HFF-Myc (cell line): ENCODE data around the gene DOCK4.

Experiments used
- DNase-seq: peaks from one replicate; pipeline ENCODE4 v3.0.0-alpha.2; 2011; ENCODE audit warnings: low read depth; ENCODE audit errors: extremely low read depth
- H3K4me3 ChIP-seq: replicated peaks from 2 replicates; pipeline ENCODE4 v1.5.1; 2011; ENCODE audit warnings: low read depth, mild to moderate bottlenecking, control low read depth, low read length
- CTCF ChIP-seq: IDR thresholded peaks from 2 replicates; pipeline ENCODE4 v1.5.1; 2012; ENCODE audit warnings: mild to moderate bottlenecking, low read depth, low read length, control low read depth; ENCODE audit errors: missing control alignments

Gene DOCK4

GRCh38 chr7:111841596-111842205 lies 364.5 kb downstream of the DOCK4 start:
- DNase-seq: no peak
- TF ChIP-seq CTCF: no peak

GRCh38 chr7:111840528-111840927 lies 365.7 kb downstream of the DOCK4 start:
- H3K4me3 ChIP-seq: no peak overlapping the region
- no peak for DNase-seq
- no peak for TF ChIP-seq CTCF

More at GRCh38 chr7:111841596-111842205, 364.5 kb downstream of the DOCK4 start:
- no peak overlapping the region for H3K4me3 ChIP-seq

GRCh38 chr7:111839261-111839660 lies 366.9 kb downstream of the DOCK4 start:
- DNase-seq: no peak
- no peak overlapping the region for H3K4me3 ChIP-seq
- TF ChIP-seq CTCF: no peak

GRCh38 chr7:111836592-111836991 lies 369.6 kb downstream of the DOCK4 start:
- no peak for DNase-seq
- TF ChIP-seq CTCF: no peak
- H3K4me3 ChIP-seq: no peak overlapping the region

GRCh38 chr7:111835066-111835465 lies 371.1 kb downstream of the DOCK4 start:
- peak; percentile 76 for DNase-seq
- no peak for TF ChIP-seq CTCF

GRCh38 chr7:111834367-111834766 lies 371.8 kb downstream of the DOCK4 start:
- no peak overlapping the region for H3K4me3 ChIP-seq
- TF ChIP-seq CTCF: no peak
- no peak for DNase-seq

More at GRCh38 chr7:111835066-111835465, 371.1 kb downstream of the DOCK4 start:
- no peak overlapping the region for H3K4me3 ChIP-seq

GRCh38 chr7:111833466-111833865 lies 372.7 kb downstream of the DOCK4 start:
- DNase-seq: no peak
- TF ChIP-seq CTCF: no peak

More at GRCh38 chr7:111833466-111833865, 372.7 kb downstream of the DOCK4 start:
- no peak overlapping the region for H3K4me3 ChIP-seq
